Loucy (cell line): ENCODE measurements around the gene RHEX.

Experiments used
- H2AFZ ChIP-seq: fragments of 200-600 bp; sonication (generic); 2 replicates; pipeline ENCODE4 v1.6.0; 2016; ENCODE audit warnings: antibody characterized with exemption, mild to moderate bottlenecking, low read length, moderate library complexity
- H3F3A ChIP-seq: fragments of 200-600 bp; 2 replicates; pipeline ENCODE4 v1.6.0; 2016; ENCODE audit warnings: antibody characterized with exemption, low read depth, mild to moderate bottlenecking
- H3K27me3 ChIP-seq: fragments of 200-600 bp; sonication (generic); 2 replicates; pipeline ENCODE4 v1.6.1; 2014; ENCODE audit warnings: low read length, mild to moderate bottlenecking; ENCODE audit not compliant: insufficient read depth, poor library complexity, severe bottlenecking
- H3K36me3 ChIP-seq: fragments of 200-600 bp; sonication (generic); 2 replicates; pipeline ENCODE4 v1.6.1; 2016; ENCODE audit warnings: low read length; ENCODE audit not compliant: insufficient read depth
- H3K4me1 ChIP-seq: fragments of 200-600 bp; sonication (generic); 2 replicates; pipeline ENCODE4 v1.5.1; 2014; ENCODE audit warnings: low read length, mild to moderate bottlenecking; ENCODE audit not compliant: insufficient read depth, poor library complexity, severe bottlenecking
- H3K4me2 ChIP-seq: fragments of 200-600 bp; sonication (generic); 2 replicates; pipeline ENCODE4 v1.6.0; 2014; ENCODE audit warnings: antibody characterized with exemption, low read length, low read depth, mild to moderate bottlenecking; ENCODE audit not compliant: poor library complexity, severe bottlenecking
- H3K4me3 ChIP-seq: fragments of 200-600 bp; sonication (generic); 2 replicates; pipeline ENCODE4 v1.5.1; 2014; ENCODE audit warnings: low read length, mild to moderate bottlenecking, mixed read lengths; ENCODE audit not compliant: poor library complexity, severe bottlenecking
- H3K79me2 ChIP-seq: fragments of 200-600 bp; sonication (generic); 2 replicates; pipeline ENCODE4 v1.6.1; 2014; ENCODE audit warnings: low read length; ENCODE audit not compliant: insufficient read depth
- H3K9ac ChIP-seq: fragments of 200-600 bp; sonication (generic); 2 replicates; pipeline ENCODE4 v1.6.0; 2014; ENCODE audit warnings: mild to moderate bottlenecking, low read depth, low read length, moderate library complexity; ENCODE audit not compliant: poor library complexity, severe bottlenecking
- H3K9me2 ChIP-seq: fragments of 200-600 bp; sonication (generic); replicated peaks from 2 replicates; pipeline ENCODE4 v1.6.1; 2016; ENCODE audit warnings: low read depth, low read length, mixed read lengths
- H3K9me3 ChIP-seq: fragments of 200-600 bp; sonication (generic); 2 replicates; pipeline ENCODE4 v1.6.1; 2014; ENCODE audit warnings: mild to moderate bottlenecking, antibody characterized with exemption, low read length, low read depth; ENCODE audit not compliant: insufficient read depth
- H4K20me1 ChIP-seq: fragments of 200-600 bp; sonication (generic); 2 replicates; pipeline ENCODE4 v1.6.0; 2014; ENCODE audit warnings: antibody characterized with exemption, low read length, mild to moderate bottlenecking; ENCODE audit not compliant: insufficient read depth, poor library complexity, severe bottlenecking
- CTCF ChIP-seq: fragments of 200-600 bp; sonication (generic); conservative IDR thresholded peaks from 2 replicates; pipeline ENCODE4 v1.5.1; 2014; ENCODE audit warnings: mild to moderate bottlenecking, antibody characterized with exemption, low read length
- EZH2phosphoT487 ChIP-seq: fragments of 200-600 bp; IDR thresholded peaks from 2 replicates; pipeline ENCODE4 v1.6.1; 2018; ENCODE audit warnings: antibody characterized with exemption, mild to moderate bottlenecking, moderate library complexity, borderline replicate concordance

RHEX gene

GRCh38 chr1:206101351-206102045 lies 48.5 kb downstream of the RHEX start:
- Histone ChIP-seq H3K4me3 (no peak overlapping the region), H3F3A (0 out of 2 replicates have a peak, but pooled peaks cover 4% of the 10 kb centered on the region), H3K4me2 (no peak overlapping the region), H3K79me2 (peaks cover 24% of the 10 kb centered on the region), H2AFZ (no peak overlapping the region), H3K27me3 (no peaks in the 10 kb centered on the region), H3K4me1 (peaks cover 64% of the 10 kb centered on the region), H3K9ac (no peak overlapping the region), H3K36me3 (peaks cover 53% of the 10 kb centered on the region), H3K9me3 (no peaks in the 10 kb centered on the region), H3K9me2 (no peaks in the 10 kb centered on the region), H4K20me1 (no peaks in the 10 kb centered on the region)
- TF ChIP-seq EZH2phosphoT487 (no peak), CTCF (no peak)

- no peaks in the 10 kb centered on the region for H3K9me2 ChIP-seq
Observed at GRCh38 chr1:206102292-206102936, 49.4 kb downstream of the RHEX start.

GRCh38 chr1:206103979-206104378 lies 51.0 kb downstream of the RHEX start:
- TF ChIP-seq CTCF (no peak), EZH2phosphoT487 (no peak)
- H3K4me1 ChIP-seq, result peaks cover 44% of the 10 kb centered on the region
- H3K79me2 ChIP-seq, result peaks cover 4% of the 10 kb centered on the region; the same call in 1 of the 2 replicates
- H2AFZ ChIP-seq, result no peak overlapping the region
- H3K36me3 ChIP-seq, result peaks cover 34% of the 10 kb centered on the region
- no peaks in the 10 kb centered on the region for H3K9me3 ChIP-seq
- H3K9me2 ChIP-seq, result no peaks in the 10 kb centered on the region
- H3F3A ChIP-seq, result 0 out of 2 replicates have a peak, but pooled peaks cover 4% of the 10 kb centered on the region
- H3K4me2 ChIP-seq, result no peak overlapping the region
- no peaks in the 10 kb centered on the region for H3K27me3 ChIP-seq
- no peak overlapping the region for H3K9ac ChIP-seq
- H3K4me3 ChIP-seq, result no peak overlapping the region
- H4K20me1 ChIP-seq, result no peaks in the 10 kb centered on the region

More at GRCh38 chr1:206102292-206102936, 49.4 kb downstream of the RHEX start:
- H3K36me3 ChIP-seq, result peaks cover 49% of the 10 kb centered on the region
- peaks cover 55% of the 10 kb centered on the region for H3K4me1 ChIP-seq
- H3K4me2 ChIP-seq, result no peak overlapping the region
- no peak overlapping the region for H2AFZ ChIP-seq
- H3K27me3 ChIP-seq, result no peaks in the 10 kb centered on the region
- H3K9ac ChIP-seq, result no peak overlapping the region
- H3K9me3 ChIP-seq, result no peaks in the 10 kb centered on the region
- TF ChIP-seq CTCF (no peak), EZH2phosphoT487 (no peak)
- H3F3A ChIP-seq, result 0 out of 2 replicates have a peak, but pooled peaks cover 4% of the 10 kb centered on the region
- no peak overlapping the region for H3K4me3 ChIP-seq
- H4K20me1 ChIP-seq, result no peaks in the 10 kb centered on the region
- H3K79me2 ChIP-seq, result peaks cover 15% of the 10 kb centered on the region
